GM21723 (cell line): Measurements from ENCODE around the gene TRIM16.
"Not testable (repeated sequence)": the region's sequence is repeated elsewhere in the genome, so short reads cannot be mapped to it uniquely, and the experiment has no call there.

Experiments
- ATAC-seq: cut with Tn5 transposase; IDR thresholded peaks from one replicate; pipeline ENCODE4 v1.9.1; 2021; ENCODE audit warnings: mild to moderate bottlenecking, moderate library complexity; ENCODE audit not compliant: unreplicated experiment

Gene TRIM16

DNA sequence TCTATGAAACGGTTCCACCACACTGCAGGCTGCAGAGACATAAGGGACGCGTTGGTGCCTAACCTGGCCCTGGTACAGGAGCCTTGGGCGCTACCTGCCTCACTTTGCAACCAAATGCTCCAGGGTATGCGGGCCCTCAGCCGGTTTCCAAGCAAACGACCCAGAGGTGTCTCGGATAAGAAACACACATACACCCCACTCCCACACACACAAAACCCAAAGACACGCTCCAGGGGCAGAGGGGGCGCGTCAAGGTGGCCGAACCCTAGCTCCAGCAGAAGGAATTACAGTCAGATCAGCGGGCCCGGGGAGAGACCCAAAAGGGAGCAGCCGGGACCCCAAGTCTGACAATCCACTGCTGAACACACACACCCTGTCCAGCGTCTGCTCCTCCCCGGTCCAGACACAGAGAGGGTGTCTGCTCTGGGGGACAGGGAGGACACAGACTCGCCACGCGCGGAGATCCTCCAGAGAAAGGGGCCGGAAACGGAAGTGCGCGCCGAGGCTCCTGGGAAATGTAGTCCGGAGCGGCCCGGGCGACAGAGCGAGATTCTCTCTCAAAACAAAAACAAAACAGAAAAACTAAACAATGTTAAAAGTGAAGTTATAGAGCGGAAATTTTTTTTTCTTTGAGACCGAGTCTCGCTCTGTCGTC, at the start of gene TRIM16:
Gene TRIM16 (minus strand): TSS at position 488 of the 655 bp plus-strand sequence. CDS start 32,702 bp downstream, outside the sequence.
- peak; percentile 86 for ATAC-seq

DNA sequence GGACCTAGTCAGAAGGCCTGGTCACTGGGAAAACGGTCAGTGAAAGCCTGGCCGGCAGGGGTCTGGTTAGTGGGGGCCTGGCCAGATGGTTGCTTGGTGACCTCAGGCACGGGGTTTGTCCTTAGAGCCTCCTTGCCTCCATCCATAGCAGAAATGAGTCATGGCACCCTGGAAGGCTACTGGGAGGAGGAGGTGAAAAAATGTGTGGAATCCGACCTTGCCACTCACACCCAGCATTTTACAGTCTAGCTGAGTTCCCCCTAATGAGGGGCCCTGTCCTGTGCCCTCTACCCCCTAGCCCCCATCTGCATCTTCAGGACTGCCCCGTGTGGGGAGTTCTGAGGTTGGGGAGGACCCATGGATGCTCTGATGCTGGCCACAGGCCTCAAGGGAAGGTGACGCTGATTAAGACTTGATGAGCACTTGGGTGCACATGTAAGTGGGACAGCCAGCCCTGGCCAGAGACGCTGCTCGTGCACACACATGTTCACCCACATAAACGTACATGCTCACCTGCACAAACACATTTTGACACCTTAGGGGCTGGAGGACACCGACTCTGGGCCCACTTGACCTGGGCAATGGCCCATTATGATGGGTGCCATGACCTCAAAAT, 49.2 kb upstream of the TRIM16 start:
- not testable (repeated sequence) for ATAC-seq

DNA sequence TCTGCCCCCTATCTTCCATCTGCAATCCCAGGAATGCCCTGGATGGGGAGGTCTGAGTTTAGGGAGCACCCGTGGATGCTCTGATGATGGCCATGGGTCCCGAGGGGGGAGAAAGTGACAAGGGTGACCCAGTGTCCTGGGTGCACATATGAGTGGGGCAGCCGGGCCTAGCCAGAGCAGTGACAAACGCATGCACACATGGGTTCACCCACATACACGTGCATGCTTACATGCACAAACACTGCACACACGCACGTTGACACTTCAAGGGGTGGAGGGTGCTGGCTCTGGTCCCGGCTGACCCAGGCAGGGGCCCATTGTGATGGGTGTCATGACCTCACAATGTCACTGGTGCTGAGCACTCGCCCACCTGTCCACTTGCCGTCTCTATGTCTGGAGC, 47.8 kb upstream of the TRIM16 start, which contains the start of gene TBC1D26:
Gene TBC1D26 (plus strand): TSS at position 384 of the 400 bp plus-strand sequence. CDS start 3,066 bp downstream, outside the sequence.
- ATAC-seq = not testable (repeated sequence)

- not testable (repeated sequence) for ATAC-seq
These were observed 46.4 kb upstream of the TRIM16 start for GRCh38 chr17:15730535-15730934.

DNA sequence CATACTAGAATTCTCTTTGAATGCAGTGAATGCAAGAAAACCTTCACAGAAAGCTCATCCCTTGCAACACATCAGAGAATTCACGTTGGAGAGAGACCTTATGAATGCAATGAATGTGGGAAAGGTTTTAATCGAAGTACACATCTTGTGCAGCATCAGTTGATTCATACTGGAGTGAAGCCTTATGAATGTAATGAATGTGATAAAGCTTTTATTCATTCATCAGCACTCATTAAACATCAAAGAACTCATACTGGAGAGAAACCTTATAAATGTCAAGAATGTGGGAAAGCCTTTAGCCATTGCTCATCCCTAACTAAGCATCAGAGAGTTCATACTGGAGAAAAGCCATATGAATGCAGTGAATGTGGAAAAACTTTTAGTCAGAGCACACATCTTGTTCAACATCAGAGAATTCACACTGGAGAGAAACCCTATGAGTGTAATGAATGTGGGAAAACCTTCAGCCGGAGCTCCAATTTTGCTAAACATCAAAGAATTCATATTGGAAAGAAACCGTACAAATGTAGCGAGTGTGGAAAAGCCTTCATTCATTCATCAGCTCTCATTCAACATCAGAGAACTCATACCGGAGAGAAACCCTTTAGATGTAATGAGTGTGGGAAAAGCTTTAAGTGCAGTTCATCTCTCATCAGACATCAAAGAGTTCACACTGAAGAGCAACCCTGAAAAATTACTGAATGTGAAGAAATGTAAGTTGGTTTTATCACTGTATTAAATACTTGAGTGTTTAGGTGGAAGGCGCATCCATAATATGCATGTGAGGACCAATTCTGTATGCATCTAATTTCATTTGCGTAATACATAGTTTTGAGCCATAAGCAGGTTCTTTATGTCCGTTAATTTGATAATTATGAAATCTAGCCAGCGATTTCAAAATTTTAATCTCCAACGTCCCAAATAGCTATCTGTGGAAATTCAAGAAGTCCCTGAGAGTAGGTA, 32.8 kb upstream of the TRIM16 start:
- not testable (repeated sequence) for ATAC-seq

DNA sequence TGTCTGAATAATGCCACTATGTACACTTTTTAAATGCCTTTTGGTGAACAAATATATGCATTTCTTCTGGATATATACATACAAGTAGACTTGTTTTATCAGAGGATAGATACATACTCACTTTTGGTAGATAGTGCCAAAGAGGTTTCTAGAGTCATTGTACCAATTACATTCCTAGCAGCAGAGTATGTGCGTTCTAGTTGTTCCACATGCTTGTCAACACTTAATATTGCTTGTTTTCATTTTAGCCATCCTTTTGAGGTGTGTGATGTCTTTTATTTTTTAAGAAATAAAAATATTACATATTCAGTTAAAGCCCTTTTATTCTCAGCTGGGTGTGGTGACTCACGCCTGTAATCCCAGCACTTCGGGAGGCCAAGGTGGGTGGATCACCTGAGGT, 24.8 kb upstream of the TRIM16 start:
- not testable (repeated sequence) for ATAC-seq

DNA sequence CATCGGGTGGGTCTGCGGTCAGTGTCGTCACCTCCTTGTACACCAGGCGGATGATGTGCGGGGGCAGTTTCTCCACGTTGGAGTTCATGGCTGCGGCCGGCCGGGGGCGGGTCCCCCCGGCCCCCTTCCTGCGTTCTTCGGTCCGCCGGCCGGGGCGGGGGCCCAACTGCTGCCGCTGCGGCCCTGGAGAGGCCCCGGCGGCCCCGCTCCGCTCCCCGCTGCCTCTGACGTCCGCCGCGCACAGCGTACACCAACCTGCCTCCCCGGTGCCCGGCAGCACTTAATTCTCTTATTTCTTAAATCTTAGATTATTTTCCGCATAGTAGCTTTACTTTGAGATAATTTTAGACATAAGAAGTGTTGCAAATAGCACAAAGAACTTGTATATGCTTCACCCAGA, 20.7 kb upstream of the TRIM16 start:
- not testable (repeated sequence) for ATAC-seq

DNA sequence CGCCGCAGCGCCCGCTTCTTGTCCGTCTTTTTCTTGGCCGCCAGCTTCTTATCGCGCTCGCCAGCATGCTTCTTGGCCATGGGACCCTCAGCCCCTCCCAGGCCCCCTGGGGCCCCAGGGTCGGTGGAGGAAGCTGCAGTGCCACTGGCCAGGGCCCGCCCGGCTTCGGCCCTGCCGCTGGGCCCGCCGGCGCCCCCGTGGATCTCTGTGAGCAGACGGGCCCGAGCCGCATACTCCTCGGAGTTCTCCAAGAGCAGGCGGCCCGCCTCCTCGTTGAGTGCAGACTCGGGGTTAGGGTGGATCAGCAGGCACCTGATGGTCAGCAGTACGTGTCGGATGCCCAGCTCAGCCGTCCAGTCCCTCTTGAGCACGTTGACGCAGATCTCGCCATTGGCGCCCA, 20.1 kb upstream of the TRIM16 start:
- not testable (repeated sequence) for ATAC-seq

GRCh38 chr17:15699937-15700336, 15.8 kb upstream of the TRIM16 start:
- not testable (repeated sequence) for ATAC-seq

GRCh38 chr17:15699413-15699924, 15.4 kb upstream of the TRIM16 start, which contains the start of gene ZNF286A:
TSS of gene ZNF286A (plus strand) at chr17:15699752. CDS start at chr17:15700330, 578 bp downstream.
- ATAC-seq = peak; percentile 99

GRCh38 chr17:15698967-15699366, 14.9 kb upstream of the TRIM16 start:
- ATAC-seq = not testable (repeated sequence)

- not testable (repeated sequence) for ATAC-seq
These were observed 3.4 kb upstream of the TRIM16 start for GRCh38 chr17:15687494-15687893.

- not testable (repeated sequence) for ATAC-seq
These were observed 976 bp downstream of the TRIM16 start for GRCh38 chr17:15683135-15683534.

DNA sequence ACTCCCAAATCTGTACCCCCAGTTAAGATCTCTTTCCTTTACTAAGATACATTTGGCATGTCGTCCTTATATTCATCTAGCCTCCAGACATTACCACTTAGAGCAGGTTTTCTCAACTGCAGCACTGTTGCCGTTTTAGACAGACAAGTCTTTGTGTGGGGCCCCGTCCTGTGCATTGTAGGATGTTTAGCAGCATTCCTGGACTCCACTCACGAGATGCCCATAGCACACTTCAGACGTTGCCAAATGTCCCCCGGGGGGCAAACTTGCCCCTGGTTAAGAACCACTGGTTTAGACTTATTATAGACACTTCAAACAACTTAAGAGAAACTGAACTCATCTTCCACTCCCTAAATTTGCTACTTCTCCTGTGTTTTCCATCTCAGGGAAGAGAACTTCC, 8.1 kb downstream of the TRIM16 start:
- not testable (repeated sequence) for ATAC-seq

- not testable (repeated sequence) for ATAC-seq
These were observed 9.5 kb downstream of the TRIM16 start for GRCh38 chr17:15674640-15675039.

DNA sequence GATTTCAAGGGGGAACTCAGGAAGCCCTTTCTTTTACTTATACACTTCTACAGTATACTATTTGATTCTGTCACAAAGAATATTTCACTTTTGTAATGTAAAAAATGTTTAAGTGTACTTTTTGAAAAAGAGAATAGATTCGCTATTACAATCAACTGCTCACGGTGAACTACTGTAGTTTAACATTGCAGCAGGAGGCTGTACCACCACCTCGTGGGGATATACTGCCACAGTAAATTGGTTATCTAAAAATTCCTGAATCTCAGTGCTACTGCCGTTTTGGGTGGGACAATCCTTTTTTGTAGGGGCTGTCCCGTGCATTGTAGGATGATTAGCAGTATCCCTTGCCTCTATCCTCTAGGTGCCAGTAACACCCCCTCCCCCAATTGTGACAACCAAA, 14.6 kb downstream of the TRIM16 start:
- not testable (repeated sequence) for ATAC-seq

DNA sequence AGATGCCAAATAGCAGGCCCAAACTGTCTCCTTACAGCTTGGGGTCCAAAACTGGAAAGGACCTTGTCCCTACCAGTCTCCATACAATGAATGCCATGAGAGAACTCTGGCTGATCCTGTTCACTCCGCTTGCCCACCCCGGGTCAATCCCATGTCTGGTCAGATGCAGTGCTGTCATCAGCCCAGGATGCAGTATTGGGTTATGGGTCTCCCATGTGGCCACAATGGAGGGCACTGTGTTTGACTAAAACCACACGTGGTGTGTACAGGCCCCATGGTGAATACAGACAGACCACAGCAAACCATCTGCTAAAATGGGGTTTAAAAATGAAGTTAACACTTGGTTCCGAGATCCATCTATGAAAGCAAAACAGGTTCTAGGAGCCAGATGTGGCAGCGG, 20.4 kb downstream of the TRIM16 start:
- ATAC-seq = no peak

DNA sequence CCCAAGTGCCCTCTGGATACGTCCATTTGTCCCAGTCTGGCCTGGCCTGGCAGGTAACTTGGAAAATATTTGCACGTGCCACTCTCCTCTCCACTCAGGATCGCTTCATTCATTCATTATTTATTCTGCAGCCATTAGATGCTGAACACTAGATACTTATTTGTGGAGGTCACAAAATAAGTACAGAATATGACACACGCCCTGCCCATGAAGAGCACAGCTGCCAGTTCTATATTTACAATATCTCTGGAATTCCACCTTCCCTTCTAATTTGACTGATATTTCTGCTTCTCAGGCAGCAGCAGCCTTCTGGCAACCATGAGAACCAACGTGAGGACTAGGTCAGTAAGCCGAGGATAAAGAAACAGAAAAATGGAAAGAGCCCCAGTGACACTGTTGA, 20.9 kb downstream of the TRIM16 start:
- ATAC-seq = no peak

DNA sequence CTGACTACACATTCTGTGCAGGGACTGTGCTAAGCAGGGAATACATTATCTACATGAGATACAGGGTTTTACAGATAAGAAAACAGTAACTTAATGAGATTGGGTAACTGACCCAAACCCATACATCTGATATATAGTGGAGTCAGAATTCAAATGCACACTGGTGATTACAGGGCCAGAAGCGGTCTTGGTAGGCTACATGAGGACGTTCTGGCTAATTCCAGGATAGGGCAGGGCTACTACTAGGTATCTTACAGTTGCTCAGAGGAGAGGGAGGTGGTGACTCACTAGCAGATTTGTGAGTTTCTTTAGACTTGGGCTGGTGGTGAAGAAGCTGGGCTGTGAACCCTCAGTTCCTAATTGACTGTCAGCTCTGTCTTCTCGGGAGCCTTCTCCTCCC, 21.4 kb downstream of the TRIM16 start:
- ATAC-seq = no peak

- ATAC-seq = no peak
These were observed 24.0 kb downstream of the TRIM16 start for GRCh38 chr17:15660077-15660476.

DNA sequence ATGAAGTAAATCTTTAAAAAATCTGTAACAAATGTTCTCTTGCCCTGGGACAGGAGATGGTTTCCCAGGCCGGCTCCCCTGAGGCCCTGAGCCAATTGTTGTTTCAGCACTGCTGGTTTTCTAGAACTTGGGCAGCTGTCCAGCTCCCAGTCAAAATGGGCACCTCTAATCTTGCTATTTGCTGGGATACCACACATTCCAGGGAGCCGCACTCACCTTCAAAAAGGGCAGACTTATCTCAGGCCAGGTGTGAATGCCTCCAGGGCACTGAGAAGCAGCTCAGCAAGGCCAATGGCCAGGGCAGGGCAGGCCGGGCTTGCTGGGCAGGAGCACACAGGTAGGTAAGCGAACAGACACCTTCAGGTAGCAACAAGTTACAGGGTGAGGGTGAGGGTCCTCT, 24.4 kb downstream of the TRIM16 start:
- no peak for ATAC-seq
